Epithelial cell of proximal tubule (primary cell): ENCODE results near the gene WNT9A. TPM values are rescaled to one million over a fixed set of nuclear protein-coding genes. Genes with fewer than 3 reads are reported as not detected.

Experiments used
- DNase-seq: peaks from one replicate; pipeline ENCODE4 v3.0.0-alpha.2; 2011; ENCODE audit warnings: low read depth
- H3K4me3 ChIP-seq: 2 replicates; pipeline ENCODE4 v1.5.1; 2011; ENCODE audit warnings: low read depth, mild to moderate bottlenecking, low read length
- CTCF ChIP-seq: conservative IDR thresholded peaks from 2 replicates; pipeline ENCODE4 v1.5.1; 2012; ENCODE audit warnings: low read depth, mild to moderate bottlenecking, low read length
- total RNA-seq: library from RNA; depleted of rRNA; stranded (reverse); fragments of >200 nt; gene quantifications from 2 replicates; pipeline ENCODE4 v1.2.3, GENCODE V29; 2015

The WNT9A gene
- total RNA-seq, 1 donor from 2014 or later = 2.1 TPM

- no peak for TF ChIP-seq CTCF
- no peak for DNase-seq
- H3K4me3 ChIP-seq = no peak overlapping the region
Measured at GRCh38 chr1:227917081-227917950, 30.4 kb downstream of the WNT9A start.

GRCh38 chr1:227916655-227917054 is 31.1 kb downstream of the WNT9A start:
- no peak for DNase-seq
- H3K4me3 ChIP-seq = no peak overlapping the region
- TF ChIP-seq CTCF = no peak

GRCh38 chr1:227915564-227916553 is 31.9 kb downstream of the WNT9A start:
- TF ChIP-seq CTCF = no peak
- no peak for DNase-seq
- no peak overlapping the region for H3K4me3 ChIP-seq

- H3K4me3 ChIP-seq = no peak overlapping the region
- no peak for DNase-seq
- TF ChIP-seq CTCF = no peak
Measured at GRCh38 chr1:227914801-227915563, 32.8 kb downstream of the WNT9A start.

- H3K4me3 ChIP-seq = no peak overlapping the region
- no peak for TF ChIP-seq CTCF
- no peak for DNase-seq
Measured at GRCh38 chr1:227913764-227914721, 33.7 kb downstream of the WNT9A start.
